ENCODE measurements around the gene FAM193A.
"Not testable (repeated sequence)": the region's sequence is repeated elsewhere in the genome, so short reads cannot be mapped to it uniquely, and the experiment has no call there.

Gene FAM193A

GRCh38 chr4:2618729-2619128 lies 82.3 kb downstream of the FAM193A start:
- not testable (repeated sequence) for DNase-seq (ENCODE audit: low spot score)

- DNase-seq (ENCODE audit: low spot score) = no peak
Measured at GRCh38 chr4:2619459-2619858, 83.0 kb downstream of the FAM193A start.

- no peak for DNase-seq (ENCODE audit: low spot score)
Measured at GRCh38 chr4:2621419-2621818, 85.0 kb downstream of the FAM193A start.

- DNase-seq (ENCODE audit: low spot score) = no peak
Measured at GRCh38 chr4:2623442-2623841, 87.0 kb downstream of the FAM193A start.

- no peak for DNase-seq (ENCODE audit: low spot score)
Measured at GRCh38 chr4:2624782-2625530, 88.5 kb downstream of the FAM193A start.

GRCh38 chr4:2626231-2626630 lies 89.8 kb downstream of the FAM193A start:
- no peak for DNase-seq (ENCODE audit: low spot score)

- no peak for DNase-seq (ENCODE audit: low spot score)
Measured at GRCh38 chr4:2630556-2631273, 94.3 kb downstream of the FAM193A start.

- no peak for DNase-seq (ENCODE audit: low spot score)
Measured at GRCh38 chr4:2634014-2634413, 97.6 kb downstream of the FAM193A start.

- no peak for DNase-seq (ENCODE audit: low spot score)
Measured at GRCh38 chr4:2636331-2636730, 99.9 kb downstream of the FAM193A start.

- not testable (repeated sequence) for DNase-seq (ENCODE audit: low spot score)
Measured at GRCh38 chr4:2636994-2637393, 100.5 kb downstream of the FAM193A start.

GRCh38 chr4:2637956-2638552 lies 101.6 kb downstream of the FAM193A start:
- DNase-seq (ENCODE audit: low spot score) = no peak

- DNase-seq (ENCODE audit: low spot score) = no peak
Measured at GRCh38 chr4:2638730-2639129, 102.3 kb downstream of the FAM193A start.

GRCh38 chr4:2642968-2643367 lies 106.5 kb downstream of the FAM193A start:
- no peak for DNase-seq (ENCODE audit: low spot score)

GRCh38 chr4:2643555-2643954 lies 107.1 kb downstream of the FAM193A start:
- no peak for DNase-seq (ENCODE audit: low spot score)

- DNase-seq (ENCODE audit: low spot score) = no peak
Measured at GRCh38 chr4:2646396-2647149, 110.1 kb downstream of the FAM193A start.

GRCh38 chr4:2647403-2648158 lies 111.1 kb downstream of the FAM193A start:
- no peak for DNase-seq (ENCODE audit: low spot score)

- DNase-seq (ENCODE audit: low spot score) = no peak
Measured at GRCh38 chr4:2648159-2648814, 111.8 kb downstream of the FAM193A start.

- no peak for DNase-seq (ENCODE audit: low spot score)
Measured at GRCh38 chr4:2649604-2650114, 113.2 kb downstream of the FAM193A start.

- no peak for DNase-seq (ENCODE audit: low spot score)
Measured at GRCh38 chr4:2650276-2650675, 113.8 kb downstream of the FAM193A start.

GRCh38 chr4:2651546-2651945 lies 115.1 kb downstream of the FAM193A start:
- no peak for DNase-seq (ENCODE audit: low spot score)

GRCh38 chr4:2651998-2652397 lies 115.6 kb downstream of the FAM193A start:
- DNase-seq (ENCODE audit: low spot score) = no peak
